ENCODE data around the gene TMEM163. TPM values are rescaled to one million over a fixed set of nuclear protein-coding genes. Genes with fewer than 3 reads are reported as not detected.

TMEM163 gene
- total RNA-seq, 1 donor, result not detected

GRCh38 chr2:134499307-134499926 lies 219.4 kb downstream of the TMEM163 start:
- DNase-seq (ENCODE audit: low read depth), result no peak
- no peak overlapping the region for H3K4me3 ChIP-seq (ENCODE audit: low read depth, low read length)
- no peak for TF ChIP-seq CTCF (IDR thresholded peaks at IDR 0.05; ENCODE audit: insufficient read depth, low read depth, low read length)

- no peak for TF ChIP-seq CTCF (IDR thresholded peaks at IDR 0.05; ENCODE audit: insufficient read depth, low read depth, low read length)
Measured at GRCh38 chr2:134498654-134499053, 220.1 kb downstream of the TMEM163 start.

GRCh38 chr2:134493797-134494196 lies 225.0 kb downstream of the TMEM163 start:
- no peak for DNase-seq (ENCODE audit: low read depth)
- no peak overlapping the region for H3K4me3 ChIP-seq (ENCODE audit: low read depth, low read length)
- no peak for TF ChIP-seq CTCF (IDR thresholded peaks at IDR 0.05; ENCODE audit: insufficient read depth, low read depth, low read length)

More at GRCh38 chr2:134498654-134499053, 220.1 kb downstream of the TMEM163 start:
- H3K4me3 ChIP-seq (ENCODE audit: low read depth, low read length), result no peak overlapping the region
- no peak for DNase-seq (ENCODE audit: low read depth)

GRCh38 chr2:134491771-134492441 lies 226.9 kb downstream of the TMEM163 start:
- no peak overlapping the region for H3K4me3 ChIP-seq (ENCODE audit: low read depth, low read length)
- TF ChIP-seq CTCF (IDR thresholded peaks at IDR 0.05; ENCODE audit: insufficient read depth, low read depth, low read length), result no peak
- DNase-seq (ENCODE audit: low read depth), result peak; percentile 6

GRCh38 chr2:134491022-134491421 lies 227.8 kb downstream of the TMEM163 start:
- H3K4me3 ChIP-seq (ENCODE audit: low read depth, low read length), result no peak overlapping the region
- no peak for TF ChIP-seq CTCF (IDR thresholded peaks at IDR 0.05; ENCODE audit: insufficient read depth, low read depth, low read length)
- DNase-seq (ENCODE audit: low read depth), result no peak

GRCh38 chr2:134490559-134490958 lies 228.2 kb downstream of the TMEM163 start:
- DNase-seq (ENCODE audit: low read depth), result no peak
- TF ChIP-seq CTCF (IDR thresholded peaks at IDR 0.05; ENCODE audit: insufficient read depth, low read depth, low read length), result no peak
- no peak overlapping the region for H3K4me3 ChIP-seq (ENCODE audit: low read depth, low read length)
